C4-2B (cell line): ENCODE data around the gene AGAP1.

Experiments used
- ZFX ChIP-seq: fragments of 450-650 bp; IDR thresholded peaks from 2 replicates; pipeline ENCODE4 v1.6.1; 2017
- TF ChIP-seq, protein P1 (sequence below): fragments of 450-650 bp; conservative IDR thresholded peaks from 2 replicates; pipeline ENCODE4 v1.5.1; 2017; ENCODE audit warnings: mild to moderate bottlenecking

- TF ChIP-seq, protein P1, sequence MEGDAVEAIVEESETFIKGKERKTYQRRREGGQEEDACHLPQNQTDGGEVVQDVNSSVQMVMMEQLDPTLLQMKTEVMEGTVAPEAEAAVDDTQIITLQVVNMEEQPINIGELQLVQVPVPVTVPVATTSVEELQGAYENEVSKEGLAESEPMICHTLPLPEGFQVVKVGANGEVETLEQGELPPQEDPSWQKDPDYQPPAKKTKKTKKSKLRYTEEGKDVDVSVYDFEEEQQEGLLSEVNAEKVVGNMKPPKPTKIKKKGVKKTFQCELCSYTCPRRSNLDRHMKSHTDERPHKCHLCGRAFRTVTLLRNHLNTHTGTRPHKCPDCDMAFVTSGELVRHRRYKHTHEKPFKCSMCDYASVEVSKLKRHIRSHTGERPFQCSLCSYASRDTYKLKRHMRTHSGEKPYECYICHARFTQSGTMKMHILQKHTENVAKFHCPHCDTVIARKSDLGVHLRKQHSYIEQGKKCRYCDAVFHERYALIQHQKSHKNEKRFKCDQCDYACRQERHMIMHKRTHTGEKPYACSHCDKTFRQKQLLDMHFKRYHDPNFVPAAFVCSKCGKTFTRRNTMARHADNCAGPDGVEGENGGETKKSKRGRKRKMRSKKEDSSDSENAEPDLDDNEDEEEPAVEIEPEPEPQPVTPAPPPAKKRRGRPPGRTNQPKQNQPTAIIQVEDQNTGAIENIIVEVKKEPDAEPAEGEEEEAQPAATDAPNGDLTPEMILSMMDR, result no peak
- no peak for TF ChIP-seq ZFX
These were observed 517.3 kb downstream of the AGAP1 start for GRCh38 chr2:236010920-236011685.
